Raji (cell line): Measurements from ENCODE around the gene SNX9.

Experiments
- POLR2A ChIP-seq: IDR thresholded peaks from 2 replicates; pipeline ENCODE4 v1.6.1; 2011; ENCODE audit warnings: low read depth, low read length, control low read depth; ENCODE audit not compliant: insufficient read depth

Gene SNX9

DNA sequence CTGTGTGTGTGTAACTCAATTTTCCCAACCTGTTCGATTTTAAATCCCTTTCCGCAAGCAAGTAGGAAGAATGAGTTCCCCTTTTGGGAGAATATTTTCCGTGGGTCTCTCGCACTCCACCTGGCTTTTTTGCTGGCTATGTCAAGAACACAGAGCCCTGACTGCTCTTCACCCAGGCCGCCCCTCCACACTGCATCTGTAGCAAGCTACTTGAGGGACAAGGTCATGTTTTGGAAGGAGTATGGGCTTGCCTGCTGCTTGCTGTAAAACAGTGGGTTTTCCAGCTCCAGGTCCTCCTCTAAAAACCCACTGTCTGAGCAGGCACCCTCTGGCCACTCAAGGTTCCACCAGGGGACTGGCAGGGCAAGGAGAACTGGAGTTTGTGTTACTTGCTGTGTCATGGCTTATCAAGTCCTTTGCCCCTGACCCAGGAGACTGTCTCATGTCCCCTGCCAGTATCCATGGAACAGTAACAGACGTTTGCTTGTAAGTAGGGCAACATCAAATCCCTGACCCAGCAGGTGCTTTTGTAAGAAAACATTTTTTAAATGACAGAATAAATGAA lies 123.1 kb downstream of the SNX9 start:
- TF ChIP-seq POLR2A = no peak

DNA sequence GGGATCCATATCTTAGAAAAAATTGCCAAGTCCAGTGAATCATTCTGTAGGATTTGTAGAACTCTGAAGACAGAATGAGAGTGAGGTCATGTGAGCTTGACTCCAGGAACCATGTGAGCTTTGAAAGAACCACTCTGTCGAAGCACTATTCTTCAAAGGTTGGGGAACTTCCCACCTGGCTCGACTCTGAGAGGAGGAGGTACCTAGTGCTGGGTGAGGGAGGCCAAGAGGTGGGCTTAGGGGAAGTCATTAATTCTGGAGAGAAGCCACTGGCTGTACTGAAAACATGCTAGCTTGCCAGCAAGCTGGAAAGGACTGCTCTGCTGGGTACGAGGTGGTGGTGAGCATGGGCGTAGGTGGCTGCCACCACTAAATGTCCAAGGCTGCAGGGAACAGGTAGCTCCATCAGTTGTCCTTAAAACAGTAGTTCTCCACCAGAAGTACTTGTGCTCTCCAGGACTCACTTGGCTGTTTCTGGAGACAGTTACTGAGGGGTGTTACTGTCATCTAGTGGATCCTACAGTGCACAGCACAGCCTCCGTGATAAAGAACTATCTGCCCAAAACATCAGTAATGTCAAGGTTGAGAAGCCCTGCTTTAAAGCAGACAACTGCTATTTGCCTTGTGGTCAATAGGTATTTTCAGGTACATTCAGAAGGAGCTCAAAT lies 124.0 kb downstream of the SNX9 start:
- TF ChIP-seq POLR2A = no peak

DNA sequence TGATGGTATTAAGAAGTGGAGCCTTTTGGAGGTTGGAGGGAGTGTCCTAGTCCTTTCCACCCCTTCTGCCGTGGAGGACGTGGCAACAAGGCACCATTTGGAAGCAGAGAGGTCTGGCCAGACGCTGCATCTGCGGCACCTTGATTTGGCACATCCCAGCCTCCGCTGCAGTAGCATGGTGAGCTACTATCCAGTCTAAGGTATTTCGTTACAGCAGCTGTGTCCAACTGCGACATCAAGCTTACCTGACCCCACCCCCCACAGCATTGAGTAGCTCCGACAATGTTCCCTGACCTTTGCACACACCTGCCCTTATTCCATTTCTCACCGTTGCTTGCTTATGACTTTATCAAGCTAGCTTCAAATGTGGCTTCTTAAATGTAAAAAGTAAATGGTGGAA lies 128.8 kb downstream of the SNX9 start:
- TF ChIP-seq POLR2A = no peak

GRCh38 chr6:157952861-157953351 lies 129.9 kb downstream of the SNX9 start:
- no peak for TF ChIP-seq POLR2A

GRCh38 chr6:157953580-157954091 lies 130.6 kb downstream of the SNX9 start:
- TF ChIP-seq POLR2A = no peak

DNA sequence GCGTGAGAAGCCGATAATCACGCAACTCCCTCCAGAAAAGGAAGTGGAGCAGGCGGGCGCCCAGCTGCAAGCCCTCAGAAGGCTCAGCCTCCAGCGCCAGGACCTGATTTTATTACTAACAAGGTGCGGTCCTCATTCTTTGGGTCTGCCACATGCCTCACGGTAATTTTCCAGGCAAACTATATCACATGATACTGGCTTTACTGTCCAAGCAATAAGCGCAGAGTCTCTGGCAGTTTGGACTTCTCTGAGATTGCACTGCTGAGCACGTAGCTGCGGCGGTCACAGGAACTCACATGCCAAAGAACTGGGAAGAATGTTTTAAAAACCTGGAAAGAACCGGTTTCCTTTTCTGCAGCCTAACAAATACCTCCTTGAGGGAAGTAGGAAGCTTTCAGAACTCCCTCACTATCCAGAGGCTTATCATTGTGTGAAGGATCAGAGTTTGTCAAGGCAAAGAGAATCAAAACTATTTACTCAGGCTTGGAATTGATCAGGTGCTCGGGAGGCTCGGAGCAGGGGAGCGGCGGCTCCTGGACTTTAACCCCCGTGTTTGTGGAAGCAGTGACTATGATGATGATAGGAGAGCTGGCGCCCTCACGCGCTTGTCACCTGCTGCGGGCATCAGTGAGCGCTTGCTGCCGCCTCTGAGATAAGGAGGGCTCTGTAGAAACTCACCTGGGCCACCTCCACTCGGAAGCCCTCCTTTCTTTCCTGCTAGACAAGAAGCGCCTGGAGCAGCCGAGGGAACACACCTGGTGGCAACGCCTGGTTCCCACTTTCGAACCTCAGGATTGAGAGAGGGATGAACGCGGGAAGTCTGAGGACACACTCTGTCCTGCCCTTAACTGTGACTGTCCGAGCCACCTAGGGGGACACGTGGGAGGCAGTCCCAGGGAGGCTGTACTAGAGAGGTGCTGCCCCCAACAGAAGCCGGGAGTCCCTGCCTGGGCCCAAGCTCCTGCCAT lies 131.4 kb downstream of the SNX9 start:
- TF ChIP-seq POLR2A = no peak

DNA sequence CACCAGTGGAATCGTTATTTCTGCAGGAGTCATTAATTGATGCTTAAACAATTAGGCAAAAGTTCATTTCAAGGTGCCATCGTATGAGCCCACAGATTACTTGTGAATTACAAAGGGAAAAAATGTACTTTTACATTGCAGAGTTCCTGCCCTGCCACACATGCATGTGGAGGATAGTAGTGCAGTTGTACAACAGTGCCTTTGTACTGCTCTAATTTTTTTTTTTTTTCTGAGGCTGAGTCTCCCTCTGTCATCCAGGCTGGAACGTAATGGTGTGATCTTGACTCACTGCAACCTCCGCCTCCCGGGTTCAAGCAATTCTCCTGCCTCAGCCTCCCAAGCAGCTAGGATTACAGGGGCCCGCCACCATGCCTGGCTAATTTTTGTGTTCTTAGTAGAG lies 132.6 kb downstream of the SNX9 start:
- TF ChIP-seq POLR2A = no peak

- TF ChIP-seq POLR2A = no peak
Observed at GRCh38 chr6:157956171-157956730, 133.2 kb downstream of the SNX9 start.

GRCh38 chr6:157959451-157960227 lies 136.6 kb downstream of the SNX9 start:
- TF ChIP-seq POLR2A = no peak

DNA sequence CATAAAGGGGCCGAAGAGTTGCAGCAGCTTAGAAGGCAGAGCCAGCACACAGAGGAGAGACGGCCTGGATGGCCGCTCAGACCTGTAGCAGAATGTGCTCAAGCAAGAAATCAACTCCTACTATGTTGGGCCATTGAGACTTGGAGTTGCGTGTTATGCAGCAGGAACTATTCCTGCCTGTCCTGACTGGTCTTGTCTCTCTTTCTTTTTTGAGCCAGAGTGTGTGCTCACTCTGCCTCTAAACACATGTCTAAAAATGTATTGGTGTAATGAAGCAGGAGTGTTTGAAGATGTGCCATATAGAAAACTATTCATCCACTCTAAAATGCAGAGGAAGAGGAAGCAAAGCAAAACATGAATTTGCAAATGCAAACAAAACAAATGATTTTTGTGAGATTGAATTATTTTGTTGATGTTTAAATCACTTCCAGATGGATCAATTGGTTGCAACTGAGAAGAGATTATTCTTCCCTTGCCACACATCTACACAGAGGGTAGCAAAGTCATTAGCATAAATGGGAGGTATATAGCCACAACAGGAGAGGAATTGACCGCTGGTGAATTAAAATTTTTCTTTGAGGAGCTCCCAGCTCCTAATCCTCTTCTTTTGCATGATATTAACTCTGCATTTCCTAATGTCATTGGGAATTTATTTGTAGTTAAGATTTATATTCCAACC lies 138.2 kb downstream of the SNX9 start:
- no peak for TF ChIP-seq POLR2A

DNA sequence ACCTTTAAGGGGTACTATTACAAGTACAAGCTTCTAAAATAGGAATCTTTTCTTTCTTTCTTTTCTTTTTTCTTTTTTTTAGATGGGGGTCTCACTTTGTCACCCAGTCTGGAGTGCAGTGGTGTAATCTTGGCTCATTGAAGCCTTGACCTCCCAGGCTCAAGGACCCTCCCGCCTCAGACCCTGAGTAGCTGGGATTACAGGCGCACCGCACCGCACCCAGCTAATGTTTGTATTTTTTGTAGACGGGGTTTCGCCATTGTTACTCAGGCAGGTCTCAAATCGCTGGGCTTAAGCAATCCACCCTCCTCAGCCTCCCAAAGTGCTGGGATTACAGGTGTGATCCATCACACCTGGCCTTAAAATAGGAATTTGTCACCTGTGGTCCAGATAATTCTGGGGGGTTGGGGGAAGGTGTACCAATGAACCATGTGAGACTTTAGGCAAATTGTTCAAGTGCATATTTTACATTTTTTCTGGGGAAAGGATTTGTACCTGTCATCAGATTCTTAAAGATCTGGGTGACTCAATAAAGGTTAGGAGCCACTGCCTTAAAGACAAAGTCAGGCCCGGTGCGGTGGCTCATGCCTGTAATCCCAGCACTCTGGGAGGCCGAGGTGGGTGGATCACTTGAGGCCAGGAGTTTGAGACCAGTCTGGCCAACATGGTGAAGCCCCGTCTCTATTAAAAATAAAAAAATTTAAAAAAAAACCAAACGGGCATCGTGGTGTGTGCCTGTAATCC lies 139.0 kb downstream of the SNX9 start:
- no peak for TF ChIP-seq POLR2A

- TF ChIP-seq POLR2A = no peak
Observed at GRCh38 chr6:157962601-157963302, 139.7 kb downstream of the SNX9 start.

GRCh38 chr6:157964100-157964499 lies 141.1 kb downstream of the SNX9 start:
- TF ChIP-seq POLR2A = no peak
